OCI-LY1 (cell line): ENCODE data around the gene POU2AF1.

Experiments used
- H2AFZ ChIP-seq: fragments of 200-600 bp; sonication (generic), shearing (Covaris generic); 2 replicates; pipeline ENCODE4 v1.6.0; 2014; ENCODE audit warnings: antibody characterized with exemption, mild to moderate bottlenecking, low read length
- H3F3A ChIP-seq: fragments of 200-600 bp; sonication (generic), shearing (Covaris generic); 2 replicates; pipeline ENCODE4 v1.6.0; 2014; ENCODE audit warnings: mild to moderate bottlenecking, antibody characterized with exemption, low read length, moderate library complexity; ENCODE audit not compliant: insufficient read depth
- H3K27ac ChIP-seq: fragments of 200-600 bp; sonication (generic); 2 replicates; pipeline ENCODE4 v1.5.1; 2014; ENCODE audit warnings: low read length, mixed run types, mild to moderate bottlenecking, low read depth; ENCODE audit not compliant: poor library complexity, severe bottlenecking
- H3K27me3 ChIP-seq: fragments of 200-600 bp; sonication (generic); 2 replicates; pipeline ENCODE4 v1.6.0; 2014; ENCODE audit warnings: antibody characterized with exemption, mild to moderate bottlenecking, low read length, moderate library complexity; ENCODE audit not compliant: insufficient read depth
- H3K36me3 ChIP-seq: fragments of 200-600 bp; sonication (generic); 2 replicates; pipeline ENCODE4 v1.6.1; 2014; ENCODE audit warnings: mild to moderate bottlenecking, antibody characterized with exemption, low read length, moderate library complexity, mixed read lengths; ENCODE audit not compliant: insufficient read depth
- H3K4me1 ChIP-seq: fragments of 200-600 bp; sonication (generic); 2 replicates; pipeline ENCODE4 v1.5.1; 2014; ENCODE audit warnings: mild to moderate bottlenecking, low read length, moderate library complexity; ENCODE audit not compliant: insufficient read depth, severe bottlenecking
- H3K4me2 ChIP-seq: fragments of 200-600 bp; sonication (generic), shearing (Covaris generic); 2 replicates; pipeline ENCODE4 v1.6.1; 2014; ENCODE audit warnings: low read length
- H3K4me3 ChIP-seq: fragments of 200-600 bp; sonication (generic); 2 replicates; pipeline ENCODE4 v1.5.1; 2014; ENCODE audit warnings: low read length, low read depth, mild to moderate bottlenecking, mixed read lengths; ENCODE audit not compliant: poor library complexity, severe bottlenecking
- H3K79me2 ChIP-seq: fragments of 200-600 bp; shearing (Covaris generic); 2 replicates; pipeline ENCODE4 v1.6.1; 2016; ENCODE audit warnings: mixed run types, low read length, mixed read lengths; ENCODE audit not compliant: insufficient read depth
- H3K9ac ChIP-seq: fragments of 200-600 bp; sonication (generic), shearing (Covaris generic); 2 replicates; pipeline ENCODE4 v1.6.1; 2014; ENCODE audit warnings: mild to moderate bottlenecking, low read length, mixed read lengths
- H3K9me2 ChIP-seq: fragments of 200-600 bp; sonication (generic), shearing (Covaris generic); 2 replicates; pipeline ENCODE4 v1.6.1; 2014; ENCODE audit warnings: low read depth, mild to moderate bottlenecking, low read length, mixed read lengths
- H3K9me3 ChIP-seq: fragments of 200-600 bp; shearing (Covaris generic); 2 replicates; pipeline ENCODE4 v1.6.1; 2014; ENCODE audit warnings: low read length, mixed read lengths
- H4K20me1 ChIP-seq: fragments of 200-600 bp; sonication (generic), shearing (Covaris generic); 2 replicates; pipeline ENCODE4 v1.6.0; 2016; ENCODE audit warnings: mild to moderate bottlenecking, low read length; ENCODE audit not compliant: insufficient read depth
- EZH2 ChIP-seq: fragments of 200-600 bp; sonication (generic), shearing (Covaris generic); IDR thresholded peaks from 2 replicates; pipeline ENCODE4 v1.8.0; 2017; ENCODE audit warnings: borderline replicate concordance, mixed run types, mild to moderate bottlenecking, antibody characterized with exemption, low read length, moderate library complexity, mixed read lengths
- TF ChIP-seq, protein P1 (sequence below): fragments of 200-600 bp; sonication (generic), shearing (Covaris generic); IDR thresholded peaks from 2 replicates; pipeline ENCODE4 v1.5.1; 2017; ENCODE audit warnings: mild to moderate bottlenecking, antibody characterized with exemption, low read length, moderate library complexity, mixed read lengths

POU2AF1 gene

GRCh38 chr11:111373590-111373989, 5.5 kb downstream of the POU2AF1 start:
- Histone ChIP-seq H3K9me2 (no peaks in the 10 kb centered on the region), H3F3A (peaks cover 7% of the 10 kb centered on the region; the same call in 1 of the 2 replicates), H4K20me1 (no peaks in the 10 kb centered on the region), H3K27ac (peak overlapping the region; percentile 90), H3K4me2 (peak overlapping the region; percentile 54), H2AFZ (no peak overlapping the region), H3K27me3 (no peaks in the 10 kb centered on the region), H3K4me1 (peaks cover 98% of the 10 kb centered on the region), H3K4me3 (peak overlapping the region; percentile 70), H3K9me3 (no peaks in the 10 kb centered on the region), H3K9ac (peak overlapping the region; percentile 32; the same call in 1 of the 2 replicates), H3K36me3 (peaks cover 97% of the 10 kb centered on the region), H3K79me2 (peaks cover 99% of the 10 kb centered on the region)
- TF ChIP-seq EZH2: no peak
- TF ChIP-seq, protein P1, sequence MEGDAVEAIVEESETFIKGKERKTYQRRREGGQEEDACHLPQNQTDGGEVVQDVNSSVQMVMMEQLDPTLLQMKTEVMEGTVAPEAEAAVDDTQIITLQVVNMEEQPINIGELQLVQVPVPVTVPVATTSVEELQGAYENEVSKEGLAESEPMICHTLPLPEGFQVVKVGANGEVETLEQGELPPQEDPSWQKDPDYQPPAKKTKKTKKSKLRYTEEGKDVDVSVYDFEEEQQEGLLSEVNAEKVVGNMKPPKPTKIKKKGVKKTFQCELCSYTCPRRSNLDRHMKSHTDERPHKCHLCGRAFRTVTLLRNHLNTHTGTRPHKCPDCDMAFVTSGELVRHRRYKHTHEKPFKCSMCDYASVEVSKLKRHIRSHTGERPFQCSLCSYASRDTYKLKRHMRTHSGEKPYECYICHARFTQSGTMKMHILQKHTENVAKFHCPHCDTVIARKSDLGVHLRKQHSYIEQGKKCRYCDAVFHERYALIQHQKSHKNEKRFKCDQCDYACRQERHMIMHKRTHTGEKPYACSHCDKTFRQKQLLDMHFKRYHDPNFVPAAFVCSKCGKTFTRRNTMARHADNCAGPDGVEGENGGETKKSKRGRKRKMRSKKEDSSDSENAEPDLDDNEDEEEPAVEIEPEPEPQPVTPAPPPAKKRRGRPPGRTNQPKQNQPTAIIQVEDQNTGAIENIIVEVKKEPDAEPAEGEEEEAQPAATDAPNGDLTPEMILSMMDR: no peak

DNA sequence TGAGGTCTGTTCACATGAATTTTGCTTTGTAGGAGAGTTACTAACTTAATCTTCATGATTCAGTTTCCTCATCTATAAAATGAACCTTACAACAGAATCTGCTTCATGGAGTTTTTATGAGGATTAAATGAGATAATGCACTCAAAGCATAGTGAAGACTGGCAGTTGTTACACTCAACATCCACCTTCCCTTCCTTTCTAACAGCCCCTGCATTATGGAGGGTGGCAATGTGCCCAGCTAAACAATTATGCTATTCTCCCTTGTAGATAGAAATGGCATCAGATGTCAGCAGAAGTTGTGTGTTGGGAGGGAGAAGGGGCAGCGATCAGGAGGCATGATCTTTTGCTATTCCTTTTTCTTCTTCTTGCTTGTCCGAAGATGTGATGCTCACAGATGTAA, 6.5 kb downstream of the POU2AF1 start:
- Histone ChIP-seq H3K9me2 (no peaks in the 10 kb centered on the region), H3K27ac (peak overlapping the region; percentile 90), H3F3A (peaks cover 7% of the 10 kb centered on the region; the same call in 1 of the 2 replicates), H3K4me3 (peak overlapping the region; percentile 70), H4K20me1 (no peaks in the 10 kb centered on the region), H3K79me2 (peaks cover 99% of the 10 kb centered on the region), H3K9me3 (no peaks in the 10 kb centered on the region), H3K9ac (peak overlapping the region; percentile 32), H3K4me2 (peak overlapping the region; percentile 54), H2AFZ (no peak overlapping the region), H3K36me3 (peaks cover 97% of the 10 kb centered on the region), H3K4me1 (peaks cover 98% of the 10 kb centered on the region), H3K27me3 (no peaks in the 10 kb centered on the region)
- TF ChIP-seq EZH2: no peak
- TF ChIP-seq, protein P1: no peak

- Histone ChIP-seq H3K4me2 (peak overlapping the region; percentile 54), H3K9me3 (no peaks in the 10 kb centered on the region), H3K4me1 (peaks cover 98% of the 10 kb centered on the region), H4K20me1 (no peaks in the 10 kb centered on the region), H2AFZ (no peak overlapping the region), H3F3A (peaks cover 7% of the 10 kb centered on the region; the same call in 1 of the 2 replicates), H3K27ac (peak overlapping the region; percentile 90), H3K9ac (peak overlapping the region; percentile 32; the same call in 1 of the 2 replicates), H3K9me2 (no peaks in the 10 kb centered on the region), H3K36me3 (peaks cover 97% of the 10 kb centered on the region), H3K79me2 (peaks cover 99% of the 10 kb centered on the region), H3K27me3 (no peaks in the 10 kb centered on the region), H3K4me3 (peak overlapping the region; percentile 70)
- no peak for TF ChIP-seq EZH2
- TF ChIP-seq, protein P1: no peak
Observed at GRCh38 chr11:111370902-111371578, 8.0 kb downstream of the POU2AF1 start.
